ENCODE results near the gene LAG3. TPM values are rescaled to one million over a fixed set of nuclear protein-coding genes. Genes with fewer than 3 reads are reported as not detected.
A peak's percentile ranks its signal among the peaks of the same experiment; 100 is the strongest.

LAG3 gene
- total RNA-seq, 1 experiment from 2014 or later, result 2.2 TPM

- Histone ChIP-seq H3T11ph (ENCODE audit: low read length) (no peak overlapping the region), H3K23me2 (ENCODE audit: insufficient read length, low read depth, low read length, poor library complexity, severe bottlenecking) (peaks cover 11% of the 10 kb centered on the region), H4K20me1 (ENCODE audit: control insufficient read depth, insufficient read depth, insufficient read length) (peaks cover 4% of the 10 kb centered on the region), H3K9me3 (ENCODE audit: control insufficient read depth, low read depth, low read length) (no peaks in the 10 kb centered on the region), H3K56ac (ENCODE audit: insufficient read length, low read depth, low read length) (no peak overlapping the region), H3K4me1 (ENCODE audit: insufficient read depth, low read length) (peaks cover 10% of the 10 kb centered on the region; the same call in 1 of the 2 replicates), H4K91ac (ENCODE audit: insufficient read length, low read depth, low read length) (no peak overlapping the region), H4K8ac (replicated peaks; ENCODE audit: insufficient read length, low read depth, low read length) (no peak overlapping the region), H3K27ac (ENCODE audit: insufficient read length, low read depth, low read length) (no peak overlapping the region), H2AFZ (ENCODE audit: low read length) (no peak overlapping the region), H3K4me2 (ENCODE audit: insufficient read depth, insufficient read length, low read length) (peak overlapping the region; percentile 34), H3K18ac (ENCODE audit: insufficient read length, low read depth, low read length) (no peak overlapping the region), H3K9ac (ENCODE audit: extremely low read depth, insufficient read length, low read length) (no peak overlapping the region), H2BK12ac (ENCODE audit: insufficient read length, low read depth, low read length) (no peak overlapping the region), H2AK5ac (ENCODE audit: insufficient read length, low read length) (no peak overlapping the region), H3K14ac (ENCODE audit: insufficient read depth, low read length) (no peak overlapping the region), H3K79me2 (ENCODE audit: insufficient read depth, low read length) (no peaks in the 10 kb centered on the region), H3K79me1 (ENCODE audit: insufficient read depth, low read depth, low read length, poor library complexity, severe bottlenecking) (no peaks in the 10 kb centered on the region), H4K5ac (ENCODE audit: insufficient read length, low read depth, low read length) (no peak overlapping the region), H2BK120ac (ENCODE audit: low read depth, low read length, poor library complexity, severe bottlenecking) (no peak overlapping the region), H3K4ac (ENCODE audit: low read depth, low read length) (no peak overlapping the region), H3K23ac (ENCODE audit: insufficient read length, low read depth, low read length) (no peak overlapping the region), H2BK20ac (ENCODE audit: low read depth, low read length, poor library complexity, severe bottlenecking) (no peak overlapping the region), H3K27me3 (ENCODE audit: insufficient read depth, low read length) (peaks cover 4% of the 10 kb centered on the region; the same call in 1 of the 2 replicates), H2BK15ac (ENCODE audit: low read depth, low read length) (no peak overlapping the region), H2BK5ac (ENCODE audit: insufficient read length, low read length) (no peak overlapping the region)
- H3K4me3 Mint-ChIP-seq, result peak overlapping the region; percentile 73 to 85
- TF ChIP-seq CTCF (conservative IDR thresholded peaks at IDR 0.05), result no peak
- DNase-seq, result no peak
- peak overlapping the region in 1 of 3 experiments; percentile 14; a peak in 2 of 7 replicates for H3K27ac Mint-ChIP-seq
- no CpG with 5 or more reads among the region's 7 CpGs for WGBS (ENCODE audit: extremely low coverage, insufficient read length, low lambda C conversion rate)
- peaks cover 71 to 82% of the 10 kb centered on the region in 2 experiments for H3K4me1 Mint-ChIP-seq
- peaks cover 62% of the 10 kb centered on the region for H3K27me3 Mint-ChIP-seq (ENCODE audit: low read depth)
- H3K9me3 Mint-ChIP-seq, result peaks cover 0 to 2% of the 10 kb centered on the region in 2 experiments; a peak in 1 of 5 replicates
- H3K36me3 Mint-ChIP-seq (ENCODE audit: insufficient read depth in 1 of 3, low read depth in 3 of 3), result peaks cover 10 to 15% (median 10%) of the 10 kb centered on the region in 3 experiments; a peak in 6 of 7 replicates
Measured at GRCh38 chr12:6822426-6823135, 50.3 kb downstream of the LAG3 start.
